H9 (cell line): ENCODE measurements around the gene UNC5A. TPM values are rescaled to one million over a fixed set of nuclear protein-coding genes. Genes with fewer than 3 reads are reported as not detected.

Source experiments
- DNase-seq: peaks from one replicate; pipeline ENCODE4 v3.0.0-alpha.2; 2017
- H2AFZ ChIP-seq: one replicate; pipeline ENCODE4 v1.6.1; 2013; ENCODE audit warnings: mild to moderate bottlenecking, low read length, control low read depth, moderate library complexity
- H2AK5ac ChIP-seq: 2 replicates; pipeline ENCODE4 v1.6.1; 2013; ENCODE audit warnings: low read length, control low read depth, mixed read lengths; ENCODE audit not compliant: insufficient read length
- H2BK120ac ChIP-seq: one replicate; pipeline ENCODE4 v1.6.1; 2013; ENCODE audit warnings: low read depth, mild to moderate bottlenecking, low read length, control low read depth, inconsistent platforms; ENCODE audit not compliant: poor library complexity, severe bottlenecking
- H2BK12ac ChIP-seq: 2 replicates; pipeline ENCODE4 v1.6.1; 2013; ENCODE audit warnings: low read length, control low read depth, mixed read lengths, low read depth; ENCODE audit not compliant: insufficient read length
- H2BK15ac ChIP-seq: 2 replicates; pipeline ENCODE4 v1.6.1; 2013; ENCODE audit warnings: low read depth, low read length, control low read depth
- H2BK20ac ChIP-seq: one replicate; pipeline ENCODE4 v1.6.1; 2013; ENCODE audit warnings: low read depth, mild to moderate bottlenecking, low read length, control low read depth, inconsistent platforms; ENCODE audit not compliant: poor library complexity, severe bottlenecking
- H2BK5ac ChIP-seq: 2 replicates; pipeline ENCODE4 v1.6.1; 2013; ENCODE audit warnings: low read length, control low read depth, mixed read lengths; ENCODE audit not compliant: insufficient read length
- H3K14ac ChIP-seq: 2 replicates; pipeline ENCODE4 v1.6.1; 2013; ENCODE audit warnings: low read length, control low read depth; ENCODE audit not compliant: insufficient read depth
- H3K18ac ChIP-seq: 2 replicates; pipeline ENCODE4 v1.6.1; 2013; ENCODE audit warnings: low read depth, mild to moderate bottlenecking, mixed read lengths, low read length, control low read depth; ENCODE audit not compliant: insufficient read length
- H3K23ac ChIP-seq: 2 replicates; pipeline ENCODE4 v1.6.1; 2013; ENCODE audit warnings: low read length, control low read depth, mixed read lengths, low read depth; ENCODE audit not compliant: insufficient read length
- H3K23me2 ChIP-seq: 2 replicates; pipeline ENCODE4 v1.6.1; 2013; ENCODE audit warnings: low read depth, mild to moderate bottlenecking, mixed read lengths, low read length, control low read depth; ENCODE audit not compliant: insufficient read length, poor library complexity, severe bottlenecking
- H3K27ac ChIP-seq: 2 replicates; pipeline ENCODE4 v1.5.1; 2013; ENCODE audit warnings: low read length, control low read depth, mixed read lengths, low read depth; ENCODE audit not compliant: insufficient read length
- H3K27me3 ChIP-seq: 2 replicates; pipeline ENCODE4 v1.6.1; 2013; ENCODE audit warnings: low read length, control low read depth, inconsistent platforms; ENCODE audit not compliant: insufficient read depth
- H3K4ac ChIP-seq: 2 replicates; pipeline ENCODE4 v1.6.1; 2013; ENCODE audit warnings: low read depth, mild to moderate bottlenecking, control low read depth, inconsistent platforms, low read length, moderate library complexity
- H3K4me1 ChIP-seq: 2 replicates; pipeline ENCODE4 v1.6.1; 2013; ENCODE audit warnings: low read length, control low read depth, inconsistent platforms; ENCODE audit not compliant: insufficient read depth
- H3K4me2 ChIP-seq: 2 replicates; pipeline ENCODE4 v1.6.1; 2013; ENCODE audit warnings: low read length, control low read depth, mixed read lengths; ENCODE audit not compliant: insufficient read length, insufficient read depth
- H3K56ac ChIP-seq: 2 replicates; pipeline ENCODE4 v1.6.1; 2013; ENCODE audit warnings: low read depth, mild to moderate bottlenecking, mixed read lengths, low read length, control low read depth; ENCODE audit not compliant: insufficient read length
- H3K79me1 ChIP-seq: 2 replicates; pipeline ENCODE4 v1.6.1; 2013; ENCODE audit warnings: low read depth, mild to moderate bottlenecking, moderate library complexity, low read length, control low read depth, inconsistent platforms; ENCODE audit not compliant: insufficient read depth, poor library complexity, severe bottlenecking
- H3K79me2 ChIP-seq: 2 replicates; pipeline ENCODE4 v1.6.1; 2013; ENCODE audit warnings: low read length, control low read depth, inconsistent platforms; ENCODE audit not compliant: insufficient read depth
- H3K9ac ChIP-seq: 2 replicates; pipeline ENCODE4 v1.6.1; 2013; ENCODE audit warnings: low read length, control low read depth, mixed read lengths; ENCODE audit not compliant: insufficient read length; ENCODE audit errors: extremely low read depth
- H3K9me3 ChIP-seq: one replicate; pipeline ENCODE4 v1.6.1; 2013; ENCODE audit warnings: low read depth, low read length, inconsistent platforms; ENCODE audit not compliant: control insufficient read depth
- H3T11ph ChIP-seq: one replicate; pipeline ENCODE4 v1.6.1; 2013; ENCODE audit warnings: mild to moderate bottlenecking, low read length, control low read depth, inconsistent platforms
- H4K20me1 ChIP-seq: one replicate; pipeline ENCODE4 v1.6.1; 2013; ENCODE audit not compliant: control insufficient read depth, insufficient read length, insufficient read depth
- H4K5ac ChIP-seq: 2 replicates; pipeline ENCODE4 v1.6.1; 2013; ENCODE audit warnings: low read depth, mild to moderate bottlenecking, mixed read lengths, low read length, control low read depth; ENCODE audit not compliant: insufficient read length
- H4K8ac ChIP-seq: replicated peaks from 2 replicates; pipeline ENCODE4 v1.6.1; 2013; ENCODE audit warnings: low read length, control low read depth, mixed read lengths, low read depth; ENCODE audit not compliant: insufficient read length
- H4K91ac ChIP-seq: 2 replicates; pipeline ENCODE4 v1.6.1; 2013; ENCODE audit warnings: low read depth, mild to moderate bottlenecking, moderate library complexity, mixed read lengths, low read length, control low read depth; ENCODE audit not compliant: insufficient read length
- H3K27ac Mint-ChIP-seq, 3 experiments: 2 replicates in 2 of 3; 3 replicates in 1 of 3; pipeline ENCODE4 v1.8.0; 2020 to 2021; ENCODE audit warnings: mixed read lengths in 3 of 3, mild to moderate bottlenecking in 1 of 3, moderate library complexity in 1 of 3
- H3K27me3 Mint-ChIP-seq: 2 replicates; pipeline ENCODE4 v1.8.0; 2021; ENCODE audit warnings: low read depth, mild to moderate bottlenecking, moderate library complexity, mixed read lengths
- H3K36me3 Mint-ChIP-seq, 3 experiments: 2 replicates in 2 of 3; 3 replicates in 1 of 3; pipeline ENCODE4 v1.8.0; 2020 to 2021; ENCODE audit warnings: low read depth in 3 of 3, mixed read lengths in 3 of 3; ENCODE audit not compliant: insufficient read depth in 1 of 3
- H3K4me1 Mint-ChIP-seq, 2 experiments: 2 replicates each; pipeline ENCODE4 v1.8.0; 2020; ENCODE audit warnings: mixed read lengths in 2 of 2
- H3K4me3 Mint-ChIP-seq, 2 experiments: 2 replicates in 1 of 2; 3 replicates in 1 of 2; pipeline ENCODE4 v1.8.0; 2020 to 2021; ENCODE audit warnings: mild to moderate bottlenecking in 2 of 2, mixed read lengths in 2 of 2, moderate library complexity in 1 of 2
- H3K9me3 Mint-ChIP-seq, 2 experiments: 2 replicates in 1 of 2; 3 replicates in 1 of 2; pipeline ENCODE4 v1.8.0; 2020; ENCODE audit warnings: mild to moderate bottlenecking in 2 of 2, mixed read lengths in 2 of 2, moderate library complexity in 1 of 2
- WGBS: extraction: QIAGEN DNeasy Blood & Tissue Kit; methylation state at CpG from one replicate; pipeline ENCODE4 v1.1.7; 2013; ENCODE audit warnings: missing lambda C conversion rate, low lambda C conversion rate, mixed read lengths; ENCODE audit not compliant: insufficient read length; ENCODE audit errors: extremely low coverage; 5-methylcytosine and 5-hydroxymethylcytosine counted together
- total RNA-seq: library from RNA; stranded (reverse); gene quantifications from 2 replicates; pipeline ENCODE4 v1.2.1, GENCODE V29; 2021
- TF ChIP-seq, protein P1 (sequence below): fragments of 200-600 bp; sonication (generic); conservative IDR thresholded peaks from 3 replicates; pipeline ENCODE4 v1.8.0; 2021; ENCODE audit warnings: antibody characterized with exemption, mild to moderate bottlenecking

Gene UNC5A
- total RNA-seq, 1 experiment from 2014 or later, result 4.4 TPM

- Histone ChIP-seq H2BK12ac (no peak overlapping the region), H3K23me2 (no peaks in the 10 kb centered on the region), H3K14ac (no peak overlapping the region), H4K91ac (no peak overlapping the region), H2BK15ac (no peak overlapping the region), H3K79me2 (no peaks in the 10 kb centered on the region), H3K9me3 (no peaks in the 10 kb centered on the region), H3T11ph (no peak overlapping the region), H4K5ac (no peak overlapping the region), H3K56ac (no peak overlapping the region), H3K23ac (no peak overlapping the region), H3K27ac (no peak overlapping the region), H3K27me3 (no peaks in the 10 kb centered on the region; the same call in 1 of the 2 replicates), H4K8ac (no peak overlapping the region), H2AK5ac (no peak overlapping the region), H3K4me1 (peaks cover 2% of the 10 kb centered on the region; the same call in 1 of the 2 replicates), H3K18ac (no peak overlapping the region), H3K9ac (no peak overlapping the region), H3K4ac (no peak overlapping the region), H2AFZ (no peak overlapping the region), H4K20me1 (no peaks in the 10 kb centered on the region), H2BK120ac (no peak overlapping the region), H3K4me2 (no peak overlapping the region), H2BK20ac (no peak overlapping the region), H3K79me1 (no peaks in the 10 kb centered on the region), H2BK5ac (no peak overlapping the region)
- Mint-ChIP-seq H3K27me3 (peaks cover 47% of the 10 kb centered on the region), H3K36me3 (no peaks in the 10 kb centered on the region), H3K4me3 (no peak overlapping the region), H3K27ac (no peak overlapping the region), H3K4me1 (peaks cover 28 to 46% of the 10 kb centered on the region in 2 experiments), H3K9me3 (no peaks in the 10 kb centered on the region)
- no peak for DNase-seq
- no CpG with 5 or more reads among the region's 5 CpGs for WGBS
- TF ChIP-seq, protein P1, sequence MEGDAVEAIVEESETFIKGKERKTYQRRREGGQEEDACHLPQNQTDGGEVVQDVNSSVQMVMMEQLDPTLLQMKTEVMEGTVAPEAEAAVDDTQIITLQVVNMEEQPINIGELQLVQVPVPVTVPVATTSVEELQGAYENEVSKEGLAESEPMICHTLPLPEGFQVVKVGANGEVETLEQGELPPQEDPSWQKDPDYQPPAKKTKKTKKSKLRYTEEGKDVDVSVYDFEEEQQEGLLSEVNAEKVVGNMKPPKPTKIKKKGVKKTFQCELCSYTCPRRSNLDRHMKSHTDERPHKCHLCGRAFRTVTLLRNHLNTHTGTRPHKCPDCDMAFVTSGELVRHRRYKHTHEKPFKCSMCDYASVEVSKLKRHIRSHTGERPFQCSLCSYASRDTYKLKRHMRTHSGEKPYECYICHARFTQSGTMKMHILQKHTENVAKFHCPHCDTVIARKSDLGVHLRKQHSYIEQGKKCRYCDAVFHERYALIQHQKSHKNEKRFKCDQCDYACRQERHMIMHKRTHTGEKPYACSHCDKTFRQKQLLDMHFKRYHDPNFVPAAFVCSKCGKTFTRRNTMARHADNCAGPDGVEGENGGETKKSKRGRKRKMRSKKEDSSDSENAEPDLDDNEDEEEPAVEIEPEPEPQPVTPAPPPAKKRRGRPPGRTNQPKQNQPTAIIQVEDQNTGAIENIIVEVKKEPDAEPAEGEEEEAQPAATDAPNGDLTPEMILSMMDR, result no peak
Observed at GRCh38 chr5:176790941-176791340, 19.4 kb upstream of the UNC5A start.
